IMR-90 (cell line): Measurements from ENCODE around the gene SHLD1. TPM values are rescaled to one million over a fixed set of nuclear protein-coding genes. Genes with fewer than 3 reads are reported as not detected.

ENCODE experiments used
- ATAC-seq: fragments of 200-7000 bp; cut with Tn5 transposase; 2 replicates; pipeline ENCODE4 v1.9.1; 2020; ENCODE audit warnings: low read depth, mild to moderate bottlenecking, moderate library complexity
- BruUV-seq: library from RNA; stranded (reverse); fragments of 400-500 nt; replicated peaks from 2 replicates; lab custom pipeline; 2021; lab: Mats Ljungman, UMichigan
- CTCF ChIA-PET: fragments of 300-600 bp; formaldehyde crosslinking; extraction: SDS; loops from one replicate; lab custom pipeline; 2021; ENCODE audit warnings: antibody characterized with exemption; lab: Yijun Ruan, JAX
- POLR2A ChIA-PET: fragments of 300-600 bp; sonication (Branson Sonifier 250); formaldehyde crosslinking; loops from one replicate; lab custom pipeline; 2022; ENCODE audit warnings: antibody characterized with exemption; ENCODE audit not compliant: unreplicated experiment; lab: Charles Lee
- DNase-seq: peaks from one replicate; pipeline ENCODE4 v3.0.0; 2013
- H2AFZ ChIP-seq: replicated peaks from 2 replicates; pipeline ENCODE3; 2013; ENCODE audit warnings: low read length, mild to moderate bottlenecking; ENCODE audit not compliant: poor library complexity
- H2AK5ac ChIP-seq: 2 replicates; pipeline ENCODE4 v1.6.1; 2013; ENCODE audit warnings: low read depth, low read length, inconsistent platforms
- H2AK9ac ChIP-seq: replicated peaks from 2 replicates; pipeline ENCODE3; 2013; ENCODE audit warnings: mild to moderate bottlenecking, low read depth, low read length, moderate library complexity; ENCODE audit not compliant: poor library complexity
- H2BK120ac ChIP-seq: 2 replicates; pipeline ENCODE4 v1.6.1; 2013; ENCODE audit warnings: low read depth, low read length, inconsistent platforms
- H2BK15ac ChIP-seq: 3 replicates; pipeline ENCODE4 v1.6.1; 2013; ENCODE audit warnings: low read depth, low read length, inconsistent platforms
- H2BK20ac ChIP-seq: 2 replicates; pipeline ENCODE4 v1.6.1; 2013; ENCODE audit warnings: low read depth, mild to moderate bottlenecking, inconsistent platforms, low read length, moderate library complexity
- H2BK5ac ChIP-seq: 2 replicates; pipeline ENCODE4 v1.6.1; 2013; ENCODE audit warnings: mild to moderate bottlenecking, low read depth, low read length, inconsistent platforms; ENCODE audit not compliant: poor library complexity, severe bottlenecking
- H3K14ac ChIP-seq: replicated peaks from 2 replicates; pipeline ENCODE4 v1.6.1; 2013; ENCODE audit warnings: low read depth, low read length, inconsistent platforms
- H3K18ac ChIP-seq: 2 replicates; pipeline ENCODE4 v1.6.1; 2013; ENCODE audit warnings: low read depth, low read length, control low read depth
- H3K23ac ChIP-seq: 2 replicates; pipeline ENCODE4 v1.6.1; 2013; ENCODE audit warnings: low read depth, low read length, inconsistent platforms
- H3K27ac ChIP-seq: 2 replicates; pipeline ENCODE4 v1.5.1; 2013; ENCODE audit warnings: mild to moderate bottlenecking, control low read depth, low read length; ENCODE audit not compliant: insufficient read depth
- H3K27me3 ChIP-seq: 2 replicates; pipeline ENCODE4 v1.6.1; 2013; ENCODE audit warnings: low read length; ENCODE audit not compliant: control insufficient read depth, insufficient read depth
- H3K36me3 ChIP-seq: 2 replicates; pipeline ENCODE4 v1.6.1; 2013; ENCODE audit warnings: low read length, mixed read lengths; ENCODE audit not compliant: control insufficient read depth, insufficient read depth
- H3K4ac ChIP-seq: 2 replicates; pipeline ENCODE4 v1.6.1; 2013; ENCODE audit warnings: low read depth, low read length, inconsistent platforms
- H3K4me1 ChIP-seq: 2 replicates; pipeline ENCODE4 v1.6.1; 2013; ENCODE audit warnings: low read length, mixed read lengths; ENCODE audit not compliant: control insufficient read depth, insufficient read depth
- H3K4me2 ChIP-seq: 2 replicates; pipeline ENCODE4 v1.6.1; 2013; ENCODE audit warnings: low read depth, mild to moderate bottlenecking, control low read depth, low read length, moderate library complexity
- H3K4me3 ChIP-seq: 2 replicates; pipeline ENCODE4 v1.5.1; 2013; ENCODE audit warnings: low read depth, mild to moderate bottlenecking, control low read depth, low read length, moderate library complexity; ENCODE audit not compliant: insufficient read depth
- H3K56ac ChIP-seq: 2 replicates; pipeline ENCODE4 v1.6.1; 2013; ENCODE audit warnings: low read length, inconsistent platforms; ENCODE audit not compliant: insufficient read depth; ENCODE audit errors: extremely low read depth
- H3K79me1 ChIP-seq, 2 experiments: 2 replicates each; pipeline ENCODE4 v1.6.1; 2013; ENCODE audit warnings: low read length in 2 of 2, inconsistent platforms in 1 of 2, low read depth in 1 of 2
- H3K9ac ChIP-seq: 2 replicates; pipeline ENCODE4 v1.6.1; 2013; ENCODE audit warnings: low read depth, low read length, control low read depth
- H3K9me1 ChIP-seq: 2 replicates; pipeline ENCODE4 v1.6.1; 2013; ENCODE audit warnings: low read length, inconsistent platforms; ENCODE audit not compliant: insufficient read depth
- H3K9me3 ChIP-seq: 2 replicates; pipeline ENCODE4 v1.6.1; 2013; ENCODE audit warnings: low read length; ENCODE audit not compliant: control insufficient read depth, insufficient read depth
- H4K20me1 ChIP-seq: 2 replicates; pipeline ENCODE4 v1.6.1; 2013; ENCODE audit warnings: low read length, inconsistent platforms; ENCODE audit not compliant: insufficient read depth
- H4K5ac ChIP-seq: 2 replicates; pipeline ENCODE4 v1.6.1; 2013; ENCODE audit warnings: mild to moderate bottlenecking, low read depth, low read length, control low read depth
- H4K8ac ChIP-seq, 2 experiments: 2 replicates each; pipeline ENCODE4 v1.6.1; 2013; ENCODE audit warnings: low read depth in 2 of 2, low read length in 2 of 2, control low read depth in 1 of 2, inconsistent platforms in 1 of 2
- H4K91ac ChIP-seq: 2 replicates; pipeline ENCODE4 v1.6.1; 2013; ENCODE audit warnings: low read depth, low read length, inconsistent platforms; ENCODE audit not compliant: insufficient read depth
- CEBPB ChIP-seq: IDR thresholded peaks from 2 replicates; pipeline ENCODE4 v1.6.1; 2012; ENCODE audit warnings: low read depth, low read length, improper control_type of control experiment
- CTCF ChIP-seq: conservative IDR thresholded peaks from 2 replicates; pipeline ENCODE4 v1.5.1; 2012; ENCODE audit warnings: mild to moderate bottlenecking, low read depth, low read length, improper control_type of control experiment
- FOS ChIP-seq: fragments of 150-350 bp; IDR thresholded peaks from 2 replicates; pipeline ENCODE4 v1.6.1; 2016; ENCODE audit warnings: low read depth, low read length
- MAZ ChIP-seq: IDR thresholded peaks from 2 replicates; pipeline ENCODE4 v1.6.1; 2012; ENCODE audit warnings: low read depth, mild to moderate bottlenecking, low read length, improper control_type of control experiment, moderate library complexity, borderline replicate concordance
- POLR2A ChIP-seq: IDR thresholded peaks from 2 replicates; pipeline ENCODE4 v1.6.1; 2012; ENCODE audit warnings: mild to moderate bottlenecking, low read depth, low read length
- RAD21 ChIP-seq: IDR thresholded peaks from 2 replicates; pipeline ENCODE4 v1.6.1; 2012; ENCODE audit warnings: low read length, improper control_type of control experiment
- RCOR1 ChIP-seq: IDR thresholded peaks from 2 replicates; pipeline ENCODE4 v1.6.1; 2012; ENCODE audit warnings: mild to moderate bottlenecking, low read length, improper control_type of control experiment; ENCODE audit not compliant: insufficient replicate concordance
- USF2 ChIP-seq: fragments of 150-350 bp; IDR thresholded peaks from 2 replicates; pipeline ENCODE4 v1.6.1; 2017; ENCODE audit warnings: mild to moderate bottlenecking, antibody characterized with exemption, low read length, low read depth
- WGBS, 2 experiments: methylation state at CpG; one replicate each; pipeline versions ENCODE4 v1.1.5 to v1.1.7; 2013; ENCODE audit warnings: missing lambda C conversion rate in 2 of 2; ENCODE audit not compliant: insufficient read length in 1 of 2; ENCODE audit errors: extremely low coverage in 2 of 2; 5-methylcytosine and 5-hydroxymethylcytosine counted together
- dilution Hi-C: fragments of 300-500 bp; cut with HindIII; formaldehyde crosslinking; loops from one replicate; pipeline ENCODE4 v1.14.3; 2018; ENCODE audit warnings: low sequenced_read_pairs; ENCODE audit not compliant: unreplicated experiment
- in situ Hi-C: fragments of 300-500 bp; cut with MboI; formaldehyde crosslinking; loops from 3 replicates; pipeline ENCODE4 v1.14.3; 2019; ENCODE audit warnings: low sequenced_read_pairs, inconsistent platforms, mixed read lengths
- intact Hi-C: fragments of 100-400 bp; cut with micrococcal nuclease; formaldehyde crosslinking; loops from 2 replicates; pipeline ENCODE4 v1.10.0; 2022
- polyA plus RNA-seq, 3 experiments: library from polyadenylated mRNA; depleted of rRNA; stranded (reverse); fragments of >200 nt; gene quantifications; 2 replicates each; pipeline ENCODE4 v1.2.3, GENCODE V29; 2012; ENCODE audit warnings: low replicate concordance in 1 of 3
- total RNA-seq: library from RNA; depleted of rRNA; stranded (reverse); fragments of >200 nt; gene quantifications from 2 replicates; pipeline ENCODE4 v1.2.3, GENCODE V29; 2012

SHLD1 gene
- total and polyA plus RNA-seq, 2 of the 4 experiments (the other 2 are of a cell fraction): 2.6 to 3.0 TPM

GRCh38 chr20:5716953-5717352 is 33.2 kb upstream of the SHLD1 start:
- 95% methylated on average over 4 of the region's 4 CpGs; no CpG with 5 or more reads in 1 of the 2 experiments for WGBS, 2 experiments
- intact Hi-C loops: no loop called here

More at GRCh38 chr20:5716953-5717352, 33.2 kb upstream of the SHLD1 start:
- no peak overlapping the region for H2BK5ac ChIP-seq
- ChIA-PET CTCF (no interaction called here), POLR2A (no interaction called here)
- DNase-seq: no peak
- in situ Hi-C loops: no loop called here
- H3K4ac ChIP-seq: no peak overlapping the region
- no peak overlapping the region; the same call in 1 of the 2 replicates for H2AK5ac ChIP-seq
- no peak overlapping the region for H3K27ac ChIP-seq
- H3K23ac ChIP-seq: no peak overlapping the region
- H2AFZ ChIP-seq: no peak overlapping the region
- 0 out of 2 replicates have a peak, but pooled peaks cover 6% of the 10 kb centered on the region for H3K9me1 ChIP-seq
- H3K14ac ChIP-seq: no peak overlapping the region
- H3K4me1 ChIP-seq: peaks cover 7% of the 10 kb centered on the region
- H4K20me1 ChIP-seq: no peaks in the 10 kb centered on the region
- H4K91ac ChIP-seq: no peak overlapping the region
- H3K4me3 ChIP-seq: no peak overlapping the region
- no peaks in the 10 kb centered on the region for H3K36me3 ChIP-seq
- H2BK120ac ChIP-seq: no peak overlapping the region
- H4K8ac ChIP-seq: no peak overlapping the region
- no peaks in the 10 kb centered on the region for H3K27me3 ChIP-seq
- no peak overlapping the region for H4K5ac ChIP-seq
- no peak overlapping the region for H3K9ac ChIP-seq
- peaks cover 6% of the 10 kb centered on the region for H3K9me3 ChIP-seq
- H2BK20ac ChIP-seq: no peak overlapping the region
- no peaks in the 10 kb centered on the region for H3K79me1 ChIP-seq
- no peak overlapping the region for H3K18ac ChIP-seq
- H3K56ac ChIP-seq: no peak overlapping the region
- H2BK15ac ChIP-seq: no peak overlapping the region
- dilution Hi-C loops: no loop called here
- no peak overlapping the region for H2AK9ac ChIP-seq
- H3K4me2 ChIP-seq: no peak overlapping the region
- TF ChIP-seq FOS: no peak
- no peak for TF ChIP-seq RAD21
- TF ChIP-seq MAZ: no peak
- no peak for TF ChIP-seq CTCF
- no peak for TF ChIP-seq POLR2A
- TF ChIP-seq CEBPB: no peak
- TF ChIP-seq RCOR1: no peak
- TF ChIP-seq USF2: no peak
- no peak for ATAC-seq
- no TSS peak for BruUV-seq
